GM18520 (cell line): ENCODE measurements around the gene SCAMP4.
A peak's percentile ranks its signal among the peaks of the same experiment; 100 is the strongest.
"Not testable (repeated sequence)": the region's sequence is repeated elsewhere in the genome, so short reads cannot be mapped to it uniquely, and the experiment has no call there.

Experiments
- ATAC-seq: cut with Tn5 transposase; IDR thresholded peaks from one replicate; pipeline ENCODE4 v1.9.1; 2021; ENCODE audit not compliant: unreplicated experiment

The SCAMP4 gene

GRCh38 chr19:1882089-1882785, 23.0 kb upstream of the SCAMP4 start:
- no peak for ATAC-seq

GRCh38 chr19:1882786-1883692, 22.2 kb upstream of the SCAMP4 start:
- no peak for ATAC-seq

- no peak for ATAC-seq
Observed at GRCh38 chr19:1883784-1884183, 21.4 kb upstream of the SCAMP4 start.

GRCh38 chr19:1884291-1884718, 20.9 kb upstream of the SCAMP4 start:
- no peak for ATAC-seq

- ATAC-seq, result no peak
Observed at GRCh38 chr19:1884719-1885334, 20.4 kb upstream of the SCAMP4 start.

GRCh38 chr19:1885398-1886119, 19.6 kb upstream of the SCAMP4 start, which contains the start of gene ABHD17A:
TSS of gene ABHD17A (minus strand) at chr19:1885496. CDS start at chr19:1881566, 3,930 bp downstream.
- ATAC-seq, result peak; percentile 73

GRCh38 chr19:1886360-1886759, 18.8 kb upstream of the SCAMP4 start:
- not testable (repeated sequence) for ATAC-seq

GRCh38 chr19:1888385-1888784, 16.8 kb upstream of the SCAMP4 start:
- ATAC-seq, result no peak

GRCh38 chr19:1889907-1890306, 15.3 kb upstream of the SCAMP4 start:
- ATAC-seq, result no peak

GRCh38 chr19:1893791-1894190, 11.4 kb upstream of the SCAMP4 start:
- no peak for ATAC-seq

GRCh38 chr19:1896508-1896907, 8.7 kb upstream of the SCAMP4 start:
- ATAC-seq, result no peak

GRCh38 chr19:1901940-1902404, 3.2 kb upstream of the SCAMP4 start:
- ATAC-seq, result no peak

- no peak for ATAC-seq
Observed at GRCh38 chr19:1902923-1903322, 2.3 kb upstream of the SCAMP4 start.

- ATAC-seq, result no peak
Observed at GRCh38 chr19:1904860-1905109, 414 bp upstream of the SCAMP4 start.

- ATAC-seq, result no peak
Observed at GRCh38 chr19:1905863-1906375, 720 bp downstream of the SCAMP4 start.

- no peak for ATAC-seq
Observed at GRCh38 chr19:1906985-1907562, 1.9 kb downstream of the SCAMP4 start.

GRCh38 chr19:1907563-1908363, 2.6 kb downstream of the SCAMP4 start:
- ATAC-seq, result no peak

- ATAC-seq, result no peak
Observed at GRCh38 chr19:1908364-1908678, 3.1 kb downstream of the SCAMP4 start.

GRCh38 chr19:1909761-1910080, 4.5 kb downstream of the SCAMP4 start:
- no peak for ATAC-seq

- ATAC-seq, result no peak
Observed at GRCh38 chr19:1910177-1910576, 5.0 kb downstream of the SCAMP4 start.
